ENCODE results near the gene ANO9.
"Not testable (repeated sequence)": the region's sequence is repeated elsewhere in the genome, so short reads cannot be mapped to it uniquely, and the experiment has no call there.

The ANO9 gene

GRCh38 chr11:433641-434040 lies 8.2 kb downstream of the ANO9 start:
- no peak for DNase-seq

GRCh38 chr11:433111-433510 lies 8.7 kb downstream of the ANO9 start:
- DNase-seq, result no peak

GRCh38 chr11:432501-433100 lies 9.2 kb downstream of the ANO9 start:
- DNase-seq, result no peak

- no peak for DNase-seq
Observed at GRCh38 chr11:431921-432320, 9.9 kb downstream of the ANO9 start.

GRCh38 chr11:429931-430456 lies 11.8 kb downstream of the ANO9 start:
- DNase-seq, result no peak

GRCh38 chr11:429391-429790 lies 12.4 kb downstream of the ANO9 start:
- no peak for DNase-seq

- DNase-seq, result no peak
Observed at GRCh38 chr11:428295-428694, 13.5 kb downstream of the ANO9 start.

GRCh38 chr11:426851-427250 lies 15.0 kb downstream of the ANO9 start:
- DNase-seq, result no peak

- DNase-seq, result no peak
Observed at GRCh38 chr11:425301-425700, 16.5 kb downstream of the ANO9 start.

- DNase-seq, result not testable (repeated sequence)
Observed at GRCh38 chr11:424766-425165, 17.0 kb downstream of the ANO9 start.

GRCh38 chr11:424232-424631 lies 17.6 kb downstream of the ANO9 start:
- DNase-seq, result no peak

- no peak for DNase-seq
Observed at GRCh38 chr11:422249-422656, 19.6 kb downstream of the ANO9 start.

GRCh38 chr11:420911-421321 lies 20.9 kb downstream of the ANO9 start:
- DNase-seq, result no peak

GRCh38 chr11:420054-420910 lies 21.5 kb downstream of the ANO9 start:
- no peak for DNase-seq

GRCh38 chr11:419248-420005 lies 22.4 kb downstream of the ANO9 start:
- DNase-seq, result no peak

GRCh38 chr11:418343-419247 lies 23.2 kb downstream of the ANO9 start:
- no peak for DNase-seq

GRCh38 chr11:417652-418342 lies 24.0 kb downstream of the ANO9 start:
- DNase-seq, result no peak

GRCh38 chr11:416757-417621 lies 24.8 kb downstream of the ANO9 start:
- no peak for DNase-seq

- DNase-seq, result no peak
Observed at GRCh38 chr11:416051-416756, 25.6 kb downstream of the ANO9 start.

- no peak for DNase-seq
Observed at GRCh38 chr11:415640-416041, 26.2 kb downstream of the ANO9 start.

Measured in effector CD8-positive, alpha-beta T cell (primary cell).